ENCODE data around the gene IFT122.
"Not testable (repeated sequence)": the region's sequence is repeated elsewhere in the genome, so short reads cannot be mapped to it uniquely, and the experiment has no call there.

Gene IFT122

GRCh38 chr3:129474984-129475804 is 35.2 kb downstream of the IFT122 start:
- no peak for FAIRE-seq

DNA sequence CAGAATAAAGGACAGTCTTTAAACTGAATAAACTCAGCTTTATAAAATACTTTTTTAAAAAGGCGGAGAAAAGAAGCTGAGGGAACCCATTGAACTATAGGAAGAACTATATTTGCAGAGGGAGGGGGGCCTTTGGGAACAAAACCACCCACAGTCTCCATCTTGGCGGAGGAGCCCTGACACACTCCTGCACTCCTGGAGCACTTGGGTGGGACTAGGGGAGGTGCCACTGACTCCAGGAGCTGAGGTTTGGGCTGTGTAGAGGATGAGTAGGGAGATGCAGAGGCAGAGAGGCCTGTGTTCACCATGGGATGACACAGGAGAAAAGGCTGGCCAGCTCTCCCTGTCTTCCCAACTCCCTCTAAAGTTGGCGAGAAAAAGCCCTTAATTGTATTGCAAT is 35.8 kb downstream of the IFT122 start:
- FAIRE-seq, result no peak

DNA sequence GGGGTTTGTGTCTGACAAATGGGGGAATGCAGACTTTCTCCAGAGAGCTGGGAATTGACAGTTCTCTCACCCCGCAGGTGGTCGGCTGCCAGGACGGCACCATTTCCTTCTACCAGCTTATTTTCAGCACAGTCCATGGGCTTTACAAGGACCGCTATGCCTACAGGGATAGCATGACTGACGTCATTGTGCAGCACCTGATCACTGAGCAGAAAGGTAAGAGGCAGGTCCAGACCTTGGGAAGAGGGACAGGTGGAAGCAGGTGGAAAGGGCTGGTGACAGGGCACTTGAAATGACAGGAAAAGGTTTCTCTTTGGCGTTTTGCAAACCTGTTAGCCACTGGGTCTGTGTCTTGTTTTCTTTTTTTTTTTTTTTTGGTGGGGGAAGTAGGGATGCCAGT is 36.6 kb downstream of the IFT122 start:
- no peak for FAIRE-seq

DNA sequence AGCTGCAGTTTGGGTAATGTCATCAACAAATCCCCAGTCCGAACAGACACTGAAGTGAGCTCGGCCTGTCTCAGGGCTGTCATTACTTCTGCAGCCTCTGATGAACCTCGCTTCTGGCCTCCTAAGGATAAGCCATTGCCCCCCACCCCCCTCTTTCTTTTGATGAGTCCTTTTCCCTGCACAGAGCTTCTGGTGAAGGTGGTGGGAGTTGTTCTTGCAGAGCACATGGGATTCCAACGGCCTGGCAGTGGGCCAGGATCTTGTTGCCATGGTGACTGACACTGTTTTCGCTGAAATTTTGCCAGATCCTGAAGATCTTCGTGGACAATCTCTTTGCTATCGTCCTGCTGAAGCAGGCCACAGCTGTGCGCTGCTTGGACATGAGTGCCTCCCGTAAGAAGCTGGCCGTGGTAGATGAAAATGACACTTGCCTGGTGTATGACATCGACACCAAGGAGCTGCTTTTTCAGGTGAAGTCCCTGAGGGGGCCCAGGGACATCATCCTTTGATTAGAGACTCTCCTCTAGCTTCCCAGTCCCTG is 41.3 kb downstream of the IFT122 start:
- FAIRE-seq, result not testable (repeated sequence)

DNA sequence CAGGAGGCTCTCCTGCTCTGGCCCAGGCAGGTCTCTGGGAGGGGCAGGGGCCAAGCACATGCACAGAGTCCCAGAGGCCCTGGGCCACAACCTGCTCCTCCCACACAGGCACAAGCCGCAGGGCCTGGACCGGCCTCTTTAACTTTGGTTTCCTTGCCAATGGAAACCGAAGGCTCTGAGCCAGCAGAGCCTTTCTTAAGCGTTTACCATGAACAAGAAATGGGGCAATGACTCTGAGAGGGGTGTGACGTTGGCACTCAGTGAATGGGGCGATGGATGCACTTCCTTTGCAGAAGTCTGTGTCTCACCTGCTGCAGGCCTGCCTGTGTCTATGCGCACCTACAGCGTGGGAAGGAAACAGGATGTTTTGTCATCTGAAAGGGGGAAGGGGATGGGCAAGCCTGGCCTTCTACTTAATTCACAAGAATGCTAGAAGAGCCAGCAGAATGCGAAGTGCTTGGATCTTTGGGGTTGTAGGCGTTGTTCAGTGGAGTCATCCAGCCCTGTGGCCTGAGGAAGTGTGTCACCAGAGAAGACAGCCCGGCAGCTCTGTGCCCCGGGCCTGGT is 41.8 kb downstream of the IFT122 start:
- no peak for FAIRE-seq

- no peak for FAIRE-seq
Observed at GRCh38 chr3:129482721-129483120, 42.7 kb downstream of the IFT122 start.

GRCh38 chr3:129483870-129484269 is 43.8 kb downstream of the IFT122 start:
- FAIRE-seq, result no peak

- not testable (repeated sequence) for FAIRE-seq
Observed at GRCh38 chr3:129485146-129485545, 45.1 kb downstream of the IFT122 start.

- FAIRE-seq, result no peak
Observed at GRCh38 chr3:129485721-129486663, 46.0 kb downstream of the IFT122 start.

DNA sequence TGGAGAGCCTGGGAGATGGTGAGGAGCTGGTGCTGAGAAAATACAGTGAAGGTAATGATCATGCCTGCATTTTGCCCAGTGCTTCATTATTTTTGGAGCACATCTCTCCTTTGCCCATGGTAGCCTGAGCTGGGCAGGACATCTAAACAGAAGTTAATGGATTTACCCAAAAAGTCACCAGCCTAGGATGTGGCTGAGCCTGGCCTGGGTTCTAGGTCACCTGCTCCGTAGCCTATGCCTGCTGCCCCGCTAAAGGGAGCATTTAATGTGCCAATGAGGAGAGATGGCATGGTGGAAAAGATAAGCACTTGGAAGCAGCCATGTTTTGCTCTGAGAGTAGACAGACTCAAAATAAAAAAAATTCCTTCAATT is 46.6 kb downstream of the IFT122 start:
- no peak for FAIRE-seq

- no peak for FAIRE-seq
Observed at GRCh38 chr3:129487183-129487867, 47.3 kb downstream of the IFT122 start.

GRCh38 chr3:129487868-129488335 is 47.9 kb downstream of the IFT122 start:
- FAIRE-seq, result not testable (repeated sequence)

DNA sequence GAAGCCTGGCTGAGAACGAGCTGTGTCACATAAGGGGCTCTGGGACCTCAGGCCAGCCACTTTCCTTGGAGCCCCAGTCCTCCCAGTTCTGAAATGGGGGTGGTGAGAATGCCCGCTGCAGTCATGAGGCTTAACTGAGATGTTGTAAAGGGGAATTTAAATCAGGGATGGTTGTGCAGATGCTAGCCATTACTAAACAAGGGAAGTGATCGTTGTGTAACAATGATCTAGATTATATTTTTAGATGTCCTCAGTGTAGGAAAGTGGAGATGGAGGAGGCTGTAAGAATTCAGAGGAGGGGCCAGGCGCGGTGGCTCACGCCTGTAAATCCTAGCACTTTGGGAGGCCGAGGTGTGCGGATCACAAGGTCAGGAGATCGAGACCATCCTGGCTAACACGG is 49.2 kb downstream of the IFT122 start:
- FAIRE-seq, result not testable (repeated sequence)

DNA sequence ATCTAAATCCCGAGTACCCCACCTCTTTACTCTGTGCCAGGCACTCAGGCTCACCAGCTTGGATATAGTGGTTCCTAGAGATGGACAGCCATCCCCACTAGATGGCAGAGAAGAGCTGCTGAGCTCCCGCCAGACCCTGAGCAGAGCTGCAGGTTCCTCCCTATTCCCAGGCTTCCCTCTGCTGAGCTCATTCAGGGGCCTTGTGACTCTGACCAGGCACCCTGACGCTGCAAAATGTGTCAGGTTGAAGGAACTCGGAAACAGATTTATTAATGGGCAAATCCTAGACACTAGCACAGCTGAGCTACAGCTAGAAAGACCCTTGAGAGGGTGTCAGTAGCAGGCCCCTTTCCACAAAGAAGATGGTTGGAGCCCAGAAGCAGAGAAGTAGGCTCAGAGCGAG is 50.2 kb downstream of the IFT122 start:
- peak; percentile 89 for FAIRE-seq

- not testable (repeated sequence) for FAIRE-seq
Observed at GRCh38 chr3:129491077-129491476, 51.1 kb downstream of the IFT122 start.

GRCh38 chr3:129491794-129492193 is 51.8 kb downstream of the IFT122 start:
- FAIRE-seq, result no peak

DNA sequence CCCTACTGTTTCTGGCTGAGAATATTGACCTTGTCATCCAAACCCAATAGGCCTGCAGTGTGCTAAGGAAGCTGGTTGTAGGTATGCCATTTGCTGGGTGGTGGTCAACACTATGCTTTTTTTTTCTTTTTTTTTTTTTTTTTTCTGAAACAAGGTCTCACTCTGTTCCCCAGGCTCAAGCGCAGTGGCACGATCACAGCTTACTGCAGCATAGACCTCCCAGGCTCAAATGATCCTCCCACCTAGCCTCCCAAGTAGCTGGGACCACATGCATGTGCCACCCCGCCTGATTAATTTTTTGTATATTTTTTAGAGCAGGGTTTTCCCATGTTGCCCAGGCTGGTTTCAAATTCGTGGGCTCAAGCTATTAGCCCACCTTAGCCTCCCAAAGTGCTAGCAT is 52.7 kb downstream of the IFT122 start:
- FAIRE-seq, result no peak

DNA sequence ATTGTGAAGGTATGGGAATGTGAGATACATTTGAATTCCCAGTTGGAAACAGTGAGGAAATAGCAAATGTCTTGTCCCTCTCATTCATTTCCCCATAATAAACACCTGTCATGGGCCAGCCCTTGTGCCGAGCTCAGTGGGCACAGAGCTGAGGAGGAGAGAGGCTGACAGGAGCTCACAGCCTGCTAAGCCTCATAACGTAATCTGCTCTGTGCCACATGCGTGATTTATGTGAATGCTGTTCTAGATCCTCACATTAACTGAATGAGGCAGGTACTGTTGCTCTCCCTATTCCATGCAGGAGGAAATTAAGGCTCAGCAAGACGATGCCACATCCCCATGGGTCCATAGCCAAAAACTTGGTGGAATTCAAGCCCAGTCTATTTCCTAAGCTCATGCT is 53.2 kb downstream of the IFT122 start:
- FAIRE-seq, result no peak

DNA sequence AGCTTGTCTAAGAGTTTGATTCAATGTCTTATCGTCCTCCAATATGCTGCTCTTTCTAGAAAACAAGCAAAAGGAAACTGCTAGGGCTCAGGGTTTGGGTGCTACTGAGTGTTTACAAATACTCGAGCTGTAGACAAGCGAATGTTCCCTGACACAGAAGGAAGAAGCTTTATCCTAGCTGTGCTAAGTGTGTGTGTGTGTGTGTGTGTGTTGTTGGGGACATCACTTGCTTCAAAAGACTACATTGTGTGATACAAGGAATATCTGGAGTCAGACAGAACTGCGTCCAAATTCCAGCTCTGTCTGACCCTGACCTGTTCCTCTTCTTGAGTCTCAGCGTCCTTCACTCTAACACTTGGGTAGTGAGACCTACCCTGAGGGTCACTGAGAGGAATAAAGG is 54.5 kb downstream of the IFT122 start:
- FAIRE-seq, result not testable (repeated sequence)

DNA sequence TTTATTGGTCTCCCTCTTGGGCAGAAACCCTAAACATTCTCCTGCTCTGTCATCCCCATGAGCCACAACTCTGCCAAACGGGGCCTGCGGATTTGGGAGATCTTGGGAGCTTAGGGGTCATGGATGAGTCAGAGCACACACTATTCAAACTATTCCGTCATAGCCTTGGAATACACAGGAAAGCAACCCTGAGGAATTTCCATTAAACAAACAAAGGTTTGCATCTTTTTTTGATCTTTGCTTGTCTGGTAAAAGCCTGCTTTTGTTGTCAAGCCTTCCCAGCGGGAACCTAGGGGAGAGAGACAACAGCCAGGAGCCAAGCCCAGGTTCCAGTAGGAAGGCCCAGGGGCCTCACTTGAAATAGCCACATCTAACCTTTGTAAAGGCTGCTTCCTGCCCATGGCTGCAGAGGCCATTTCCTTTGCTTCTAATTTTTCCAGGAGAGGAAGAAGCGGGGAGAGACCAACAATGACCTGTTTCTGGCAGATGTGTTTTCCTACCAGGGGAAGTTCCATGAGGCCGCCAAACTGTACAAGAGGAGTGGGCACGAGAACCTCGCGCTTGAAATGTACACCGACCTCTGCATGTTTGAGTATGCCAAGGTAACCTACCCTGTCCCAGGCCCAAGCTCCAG is 55.1 kb downstream of the IFT122 start:
- peak; percentile 21 for FAIRE-seq

GRCh38 chr3:129497876-129498275 is 57.9 kb downstream of the IFT122 start:
- not testable (repeated sequence) for FAIRE-seq

Measured in G401.6 (cell line).